Uterine smooth muscle cell (primary cell): Measurements from ENCODE around the gene RBMS3. TPM values are rescaled to one million over a fixed set of nuclear protein-coding genes. Genes with fewer than 3 reads are reported as not detected.

ENCODE experiments used
- total RNA-seq: library from RNA; depleted of rRNA; stranded (reverse); fragments of >200 nt; gene quantifications from 2 replicates; pipeline ENCODE4 v1.2.3, GENCODE V29; 2014

Gene RBMS3
- 22.5 and 34.9 TPM in 2 replicates for total RNA-seq

GRCh38 chr3:29280404-29281093 lies at the start of gene RBMS3:
Gene RBMS3, plus strand, starts transcription at chr3:29281071.

